HEK293 (cell line): ENCODE results near the gene BOK.

Experiments used
- TF ChIP-seq, protein P1 (sequence below): fragments of 450-650 bp; formaldehyde crosslinking; IDR thresholded peaks from 2 replicates; pipeline ENCODE4 v1.5.1; 2016; ENCODE audit warnings: missing biosample characterization, missing genetic modification characterization
- TF ChIP-seq, protein P2 (sequence below): fragments of 450-650 bp; formaldehyde crosslinking; IDR thresholded peaks from 2 replicates; pipeline ENCODE4 v1.5.1; 2016; ENCODE audit warnings: missing biosample characterization, missing genetic modification characterization

DNA sequence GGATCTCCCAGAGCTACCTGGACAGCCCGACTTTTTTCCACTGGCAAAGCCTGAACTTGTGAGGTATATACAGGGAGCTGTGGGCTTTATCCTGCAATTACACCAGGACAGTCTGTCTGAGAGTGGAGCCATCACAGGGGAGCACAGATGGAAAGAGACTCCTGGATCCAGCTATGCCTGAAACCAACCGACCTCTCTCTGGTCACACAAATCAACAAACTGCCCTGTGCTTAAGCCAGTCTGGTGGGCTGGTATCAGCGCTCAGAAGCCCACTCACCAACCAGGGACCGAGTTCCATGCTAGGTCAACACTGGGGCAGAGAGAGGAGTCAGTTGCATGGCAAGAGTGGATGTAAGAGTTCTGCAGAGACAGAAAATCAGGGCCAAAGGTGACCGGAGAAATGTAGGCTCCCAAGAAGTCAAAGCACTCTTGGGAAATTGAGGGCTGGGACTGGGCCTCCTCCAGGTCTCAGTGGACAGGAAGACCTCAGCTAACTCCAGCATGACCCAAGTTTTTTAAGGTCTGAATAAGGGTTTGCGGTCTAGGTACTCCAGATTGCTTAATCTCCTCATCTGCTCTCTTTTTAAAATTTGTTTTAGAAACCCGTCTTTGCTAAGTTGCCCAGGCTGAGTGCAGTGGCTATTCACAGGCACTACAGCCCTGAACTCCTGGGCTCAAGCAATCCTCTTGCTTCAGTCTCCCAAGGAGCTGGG, 3.8 kb upstream of the BOK start:
- TF ChIP-seq, protein P1, sequence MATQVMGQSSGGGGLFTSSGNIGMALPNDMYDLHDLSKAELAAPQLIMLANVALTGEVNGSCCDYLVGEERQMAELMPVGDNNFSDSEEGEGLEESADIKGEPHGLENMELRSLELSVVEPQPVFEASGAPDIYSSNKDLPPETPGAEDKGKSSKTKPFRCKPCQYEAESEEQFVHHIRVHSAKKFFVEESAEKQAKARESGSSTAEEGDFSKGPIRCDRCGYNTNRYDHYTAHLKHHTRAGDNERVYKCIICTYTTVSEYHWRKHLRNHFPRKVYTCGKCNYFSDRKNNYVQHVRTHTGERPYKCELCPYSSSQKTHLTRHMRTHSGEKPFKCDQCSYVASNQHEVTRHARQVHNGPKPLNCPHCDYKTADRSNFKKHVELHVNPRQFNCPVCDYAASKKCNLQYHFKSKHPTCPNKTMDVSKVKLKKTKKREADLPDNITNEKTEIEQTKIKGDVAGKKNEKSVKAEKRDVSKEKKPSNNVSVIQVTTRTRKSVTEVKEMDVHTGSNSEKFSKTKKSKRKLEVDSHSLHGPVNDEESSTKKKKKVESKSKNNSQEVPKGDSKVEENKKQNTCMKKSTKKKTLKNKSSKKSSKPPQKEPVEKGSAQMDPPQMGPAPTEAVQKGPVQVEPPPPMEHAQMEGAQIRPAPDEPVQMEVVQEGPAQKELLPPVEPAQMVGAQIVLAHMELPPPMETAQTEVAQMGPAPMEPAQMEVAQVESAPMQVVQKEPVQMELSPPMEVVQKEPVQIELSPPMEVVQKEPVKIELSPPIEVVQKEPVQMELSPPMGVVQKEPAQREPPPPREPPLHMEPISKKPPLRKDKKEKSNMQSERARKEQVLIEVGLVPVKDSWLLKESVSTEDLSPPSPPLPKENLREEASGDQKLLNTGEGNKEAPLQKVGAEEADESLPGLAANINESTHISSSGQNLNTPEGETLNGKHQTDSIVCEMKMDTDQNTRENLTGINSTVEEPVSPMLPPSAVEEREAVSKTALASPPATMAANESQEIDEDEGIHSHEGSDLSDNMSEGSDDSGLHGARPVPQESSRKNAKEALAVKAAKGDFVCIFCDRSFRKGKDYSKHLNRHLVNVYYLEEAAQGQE = no peak
- TF ChIP-seq, protein P2, sequence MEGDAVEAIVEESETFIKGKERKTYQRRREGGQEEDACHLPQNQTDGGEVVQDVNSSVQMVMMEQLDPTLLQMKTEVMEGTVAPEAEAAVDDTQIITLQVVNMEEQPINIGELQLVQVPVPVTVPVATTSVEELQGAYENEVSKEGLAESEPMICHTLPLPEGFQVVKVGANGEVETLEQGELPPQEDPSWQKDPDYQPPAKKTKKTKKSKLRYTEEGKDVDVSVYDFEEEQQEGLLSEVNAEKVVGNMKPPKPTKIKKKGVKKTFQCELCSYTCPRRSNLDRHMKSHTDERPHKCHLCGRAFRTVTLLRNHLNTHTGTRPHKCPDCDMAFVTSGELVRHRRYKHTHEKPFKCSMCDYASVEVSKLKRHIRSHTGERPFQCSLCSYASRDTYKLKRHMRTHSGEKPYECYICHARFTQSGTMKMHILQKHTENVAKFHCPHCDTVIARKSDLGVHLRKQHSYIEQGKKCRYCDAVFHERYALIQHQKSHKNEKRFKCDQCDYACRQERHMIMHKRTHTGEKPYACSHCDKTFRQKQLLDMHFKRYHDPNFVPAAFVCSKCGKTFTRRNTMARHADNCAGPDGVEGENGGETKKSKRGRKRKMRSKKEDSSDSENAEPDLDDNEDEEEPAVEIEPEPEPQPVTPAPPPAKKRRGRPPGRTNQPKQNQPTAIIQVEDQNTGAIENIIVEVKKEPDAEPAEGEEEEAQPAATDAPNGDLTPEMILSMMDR (tag by site-specific recombination) = no peak
